Stimulated activated naive CD8-positive, alpha-beta T cell treated with anti-CD3 and anti-CD28 coated beads, Interleukin-15, amount 100 ng/mL, for 72 hours (primary cell): Measurements from ENCODE around the gene USP6NL.

Experiments
- ATAC-seq: fragments of 150-1000 bp; cut with Tn5 transposase; 2 replicates; pipeline ENCODE4 v1.10.0; 2021; ENCODE audit warnings: mild to moderate bottlenecking, moderate library complexity
- DNase-seq, 2 donors: peaks; one replicate each; pipeline ENCODE4 v3.0.0; 2021 to 2022
- H3K27ac Mint-ChIP-seq, 2 donors: one replicate each; pipeline ENCODE4 v1.8.0; 2022; ENCODE audit warnings: mild to moderate bottlenecking in 2 of 2, mixed read lengths in 2 of 2, moderate library complexity in 2 of 2
- H3K27me3 Mint-ChIP-seq: one replicate; pipeline ENCODE4 v1.8.0; 2022; ENCODE audit warnings: mixed read lengths
- H3K4me1 Mint-ChIP-seq: one replicate; pipeline ENCODE4 v1.8.0; 2022; ENCODE audit warnings: mild to moderate bottlenecking, mixed read lengths
- H3K4me3 Mint-ChIP-seq, 2 donors: one replicate each; pipeline ENCODE4 v1.8.0; 2022; ENCODE audit warnings: mild to moderate bottlenecking in 2 of 2, mixed read lengths in 2 of 2, moderate library complexity in 1 of 2
- H3K9me3 Mint-ChIP-seq, 2 donors: one replicate each; pipeline ENCODE4 v1.8.0; 2022; ENCODE audit warnings: mixed read lengths in 2 of 2

Gene USP6NL

DNA sequence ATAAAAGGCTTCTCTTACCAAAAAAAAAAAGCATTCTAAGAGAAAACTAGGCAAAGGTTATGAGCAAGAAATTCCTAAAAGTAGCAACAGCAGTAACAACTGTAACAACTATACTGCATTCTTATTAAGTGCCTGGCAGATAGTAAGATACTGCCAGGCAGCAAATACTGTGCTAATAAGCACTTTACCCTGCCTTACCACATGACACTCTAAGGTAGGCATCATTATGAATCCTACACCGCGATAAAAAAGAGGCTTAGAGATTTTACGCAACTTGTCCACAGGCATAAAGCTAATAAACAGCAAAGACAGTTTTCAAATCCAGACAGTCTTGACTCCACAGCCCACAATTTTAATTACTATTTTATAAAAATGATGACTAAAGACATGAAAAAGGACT lies 83.2 kb downstream of the USP6NL start:
- no peak for ATAC-seq
- Mint-ChIP-seq H3K4me1 (peaks cover 27% of the 10 kb centered on the region), H3K9me3 (no peaks in the 10 kb centered on the region), H3K4me3 (peak overlapping the region; percentile 67 to 71), H3K27me3 (no peaks in the 10 kb centered on the region), H3K27ac (peak overlapping the region; percentile 87 to 90)
- no peak for DNase-seq

GRCh38 chr10:11527691-11528255 lies 83.7 kb downstream of the USP6NL start:
- H3K4me3 Mint-ChIP-seq: peak overlapping the region; percentile 67 to 71
- H3K9me3 Mint-ChIP-seq: no peaks in the 10 kb centered on the region

GRCh38 chr10:11527068-11527467 lies 84.4 kb downstream of the USP6NL start:
- Mint-ChIP-seq H3K27ac (peak overlapping the region; percentile 14 to 22), H3K4me1 (peaks cover 19% of the 10 kb centered on the region), H3K4me3 (peak overlapping the region; percentile 12 to 71), H3K27me3 (no peaks in the 10 kb centered on the region), H3K9me3 (no peaks in the 10 kb centered on the region)
- DNase-seq: no peak
- no peak for ATAC-seq

More at GRCh38 chr10:11527691-11528255, 83.7 kb downstream of the USP6NL start:
- Mint-ChIP-seq H3K4me1 (peaks cover 24% of the 10 kb centered on the region), H3K27me3 (no peaks in the 10 kb centered on the region), H3K27ac (peak overlapping the region; percentile 87 to 90)
- no peak for ATAC-seq
- DNase-seq: no peak

- Mint-ChIP-seq H3K4me1 (peaks cover 17% of the 10 kb centered on the region), H3K4me3 (no peak overlapping the region), H3K27ac (no peak overlapping the region), H3K9me3 (no peaks in the 10 kb centered on the region), H3K27me3 (no peaks in the 10 kb centered on the region)
- ATAC-seq (no peak), DNase-seq (no peak)
Observed at GRCh38 chr10:11525503-11525902, 85.9 kb downstream of the USP6NL start.

DNA sequence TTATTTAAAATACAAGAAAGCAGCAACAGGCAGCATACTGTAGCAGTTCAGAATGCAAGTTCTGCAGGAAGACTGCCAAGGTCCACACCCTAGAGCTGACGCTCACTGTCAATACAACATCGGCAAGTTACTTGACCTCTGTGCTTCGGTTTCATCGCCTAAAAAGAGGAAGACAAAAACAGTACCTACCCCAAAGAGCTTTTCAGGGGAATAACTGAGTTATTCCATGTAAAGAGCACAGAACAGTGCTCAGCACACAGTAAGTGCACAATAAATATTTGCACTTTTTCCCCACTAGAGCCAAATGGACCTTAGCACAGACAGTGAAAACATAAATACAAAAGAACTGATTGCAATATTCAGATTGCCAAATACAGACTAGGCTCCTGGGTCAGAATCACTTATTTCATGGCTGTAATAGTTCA lies 88.6 kb downstream of the USP6NL start:
- no peak for DNase-seq
- H3K27me3 Mint-ChIP-seq: no peaks in the 10 kb centered on the region
- ATAC-seq: no peak
- H3K4me3 Mint-ChIP-seq: no peak overlapping the region
- H3K27ac Mint-ChIP-seq: peak overlapping the region in 1 of 2 donors; percentile 34
- no peaks in the 10 kb centered on the region for H3K9me3 Mint-ChIP-seq
- peaks cover 7% of the 10 kb centered on the region for H3K4me1 Mint-ChIP-seq

DNA sequence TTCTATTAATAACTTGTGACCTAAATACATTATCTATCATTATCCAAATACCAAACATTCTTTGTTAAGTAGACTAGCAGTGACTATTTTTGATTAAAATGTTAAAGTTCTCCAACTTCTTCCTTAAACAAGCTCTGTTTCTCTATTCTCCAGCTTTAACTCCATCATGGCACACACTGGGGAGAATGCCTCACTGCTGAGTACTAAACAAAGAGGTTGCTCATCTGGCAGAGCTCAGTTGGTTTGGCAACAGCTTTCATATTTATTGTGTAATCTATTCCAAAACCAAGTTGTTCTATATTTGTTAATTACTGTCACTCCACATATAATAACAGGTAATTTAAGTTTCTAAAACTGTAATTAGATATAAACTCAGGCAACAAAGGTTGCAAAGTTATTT lies 89.6 kb downstream of the USP6NL start:
- no peak overlapping the region for H3K27ac Mint-ChIP-seq

DNA sequence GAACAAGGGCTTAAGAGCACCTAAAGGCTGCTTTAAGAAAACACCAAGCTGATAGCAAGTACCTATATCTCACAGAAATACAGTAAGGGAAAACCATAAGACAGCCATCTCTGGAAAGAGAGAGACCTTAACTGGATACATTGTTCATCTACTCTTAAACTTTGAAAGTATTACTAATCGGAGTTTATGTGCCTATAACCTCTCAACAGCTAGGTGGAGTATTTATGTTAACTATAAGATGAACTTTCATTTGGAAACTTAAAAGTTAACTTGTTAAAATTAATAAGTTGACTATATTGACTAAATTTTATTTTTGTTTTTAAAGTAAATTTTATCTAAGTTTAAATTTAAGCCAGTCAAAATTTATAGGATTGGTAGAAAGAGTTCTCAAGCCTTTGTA lies 90.6 kb downstream of the USP6NL start:
- Mint-ChIP-seq H3K27me3 (no peaks in the 10 kb centered on the region), H3K4me3 (no peak overlapping the region), H3K4me1 (peaks cover 18% of the 10 kb centered on the region), H3K9me3 (no peaks in the 10 kb centered on the region), H3K27ac (no peak overlapping the region)
- DNase-seq (no peak), ATAC-seq (no peak)

More for the DNA sequence above, 89.6 kb downstream of the USP6NL start:
- DNase-seq: no peak
- no peak overlapping the region for H3K4me3 Mint-ChIP-seq
- H3K4me1 Mint-ChIP-seq: peaks cover 11% of the 10 kb centered on the region
- H3K27me3 Mint-ChIP-seq: no peaks in the 10 kb centered on the region
- H3K9me3 Mint-ChIP-seq: no peaks in the 10 kb centered on the region
- no peak for ATAC-seq

DNA sequence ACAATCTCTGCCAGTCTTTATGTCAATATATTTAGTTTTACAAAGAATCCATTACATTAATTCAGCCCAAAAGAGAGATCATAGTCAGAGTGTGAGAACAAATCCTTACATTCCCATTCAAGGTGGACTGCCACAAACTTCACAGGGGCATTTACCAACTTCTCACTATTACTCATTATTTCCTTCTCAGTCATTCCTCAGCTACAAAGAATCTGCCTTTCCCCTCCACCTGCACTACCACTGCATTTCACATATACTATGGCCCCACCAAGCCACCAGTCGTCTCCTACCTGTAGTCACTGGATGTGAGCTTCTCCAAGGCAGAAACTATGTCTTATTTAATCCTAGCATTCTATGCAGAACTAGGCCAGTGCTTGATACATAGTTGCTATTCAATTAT lies 94.3 kb downstream of the USP6NL start:
- Mint-ChIP-seq H3K9me3 (no peaks in the 10 kb centered on the region), H3K27me3 (no peaks in the 10 kb centered on the region), H3K4me3 (peak overlapping the region; percentile 19 to 58), H3K27ac (peak overlapping the region in 1 of 2 donors; percentile 29), H3K4me1 (peaks cover 24% of the 10 kb centered on the region)
- ATAC-seq: peak; percentile 69
- DNase-seq: peak in 1 of 2 donors; percentile 36

DNA sequence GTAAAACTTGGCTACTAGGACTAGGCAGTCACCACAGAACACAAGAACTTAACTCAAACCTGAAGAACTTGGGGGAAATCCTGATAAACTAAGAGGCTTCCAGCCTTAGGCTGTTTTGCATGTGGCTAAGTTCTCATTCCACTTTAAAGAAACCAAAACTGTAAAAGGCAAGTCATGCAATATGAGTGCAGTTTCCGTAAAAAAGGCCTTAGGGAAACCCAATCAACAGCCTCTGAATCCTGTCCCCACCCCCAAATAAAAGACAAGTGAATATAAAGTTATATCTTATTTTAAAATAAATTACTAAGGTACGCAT lies 95.1 kb downstream of the USP6NL start:
- peaks cover 24% of the 10 kb centered on the region for H3K4me1 Mint-ChIP-seq
- no peaks in the 10 kb centered on the region for H3K27me3 Mint-ChIP-seq
- peak; percentile 88 for ATAC-seq
- peak in 1 of 2 donors; percentile 21 for DNase-seq
- H3K4me3 Mint-ChIP-seq: peak overlapping the region in 1 of 2 donors; percentile 45
- H3K9me3 Mint-ChIP-seq: no peaks in the 10 kb centered on the region
- peak overlapping the region in 1 of 2 donors; percentile 34 for H3K27ac Mint-ChIP-seq

GRCh38 chr10:11515596-11516430 lies 95.6 kb downstream of the USP6NL start:
- H3K27me3 Mint-ChIP-seq: no peaks in the 10 kb centered on the region
- peak; percentile 43 to 44 for DNase-seq
- peak; percentile 79 for ATAC-seq

GRCh38 chr10:11513727-11514126 lies 97.7 kb downstream of the USP6NL start:
- no peak overlapping the region for H3K27ac Mint-ChIP-seq
- DNase-seq (no peak), ATAC-seq (no peak)
- peaks cover 24% of the 10 kb centered on the region for H3K4me1 Mint-ChIP-seq
- H3K4me3 Mint-ChIP-seq: no peak overlapping the region
- no peaks in the 10 kb centered on the region for H3K27me3 Mint-ChIP-seq
- H3K9me3 Mint-ChIP-seq: no peaks in the 10 kb centered on the region

More at GRCh38 chr10:11515596-11516430, 95.6 kb downstream of the USP6NL start:
- peak overlapping the region in 1 of 2 donors; percentile 34 for H3K27ac Mint-ChIP-seq
- H3K4me1 Mint-ChIP-seq: peaks cover 24% of the 10 kb centered on the region
- no peaks in the 10 kb centered on the region for H3K9me3 Mint-ChIP-seq
- peak overlapping the region in 1 of 2 donors; percentile 45 for H3K4me3 Mint-ChIP-seq

- H3K27ac Mint-ChIP-seq: no peak overlapping the region
- H3K27me3 Mint-ChIP-seq: no peaks in the 10 kb centered on the region
Observed at GRCh38 chr10:11512596-11512995, 98.9 kb downstream of the USP6NL start.

GRCh38 chr10:11511321-11511720 lies 100.1 kb downstream of the USP6NL start:
- Mint-ChIP-seq H3K27me3 (no peaks in the 10 kb centered on the region), H3K9me3 (no peaks in the 10 kb centered on the region), H3K27ac (no peak overlapping the region), H3K4me1 (peaks cover 10% of the 10 kb centered on the region), H3K4me3 (no peak overlapping the region)
- ATAC-seq (no peak), DNase-seq (no peak)

More at GRCh38 chr10:11512596-11512995, 98.9 kb downstream of the USP6NL start:
- no peak for ATAC-seq
- Mint-ChIP-seq H3K4me3 (no peak overlapping the region), H3K4me1 (peaks cover 23% of the 10 kb centered on the region), H3K9me3 (no peaks in the 10 kb centered on the region)
- DNase-seq: no peak

DNA sequence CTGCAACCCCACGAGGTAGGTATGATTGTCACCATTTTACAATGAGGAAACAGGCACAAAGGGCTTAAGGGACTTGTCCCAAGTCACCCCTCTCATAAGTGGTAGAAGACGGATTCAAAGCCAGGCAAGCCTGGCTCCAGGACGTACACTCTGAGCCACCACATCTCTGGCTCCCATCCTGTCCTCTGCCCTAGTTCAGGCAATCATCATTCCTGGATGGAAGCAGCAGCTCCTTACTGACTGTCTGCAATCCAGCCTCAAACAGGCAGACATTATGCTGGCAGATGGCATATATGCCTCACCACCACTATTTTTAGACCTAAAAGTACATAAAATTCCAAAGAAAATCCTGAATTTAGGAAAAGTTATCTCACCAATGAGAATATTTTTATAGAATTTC lies 100.7 kb downstream of the USP6NL start:
- ATAC-seq: no peak
- no peak for DNase-seq
- Mint-ChIP-seq H3K9me3 (no peaks in the 10 kb centered on the region), H3K27me3 (no peaks in the 10 kb centered on the region), H3K4me3 (no peak overlapping the region), H3K4me1 (peaks cover 9% of the 10 kb centered on the region), H3K27ac (no peak overlapping the region)

DNA sequence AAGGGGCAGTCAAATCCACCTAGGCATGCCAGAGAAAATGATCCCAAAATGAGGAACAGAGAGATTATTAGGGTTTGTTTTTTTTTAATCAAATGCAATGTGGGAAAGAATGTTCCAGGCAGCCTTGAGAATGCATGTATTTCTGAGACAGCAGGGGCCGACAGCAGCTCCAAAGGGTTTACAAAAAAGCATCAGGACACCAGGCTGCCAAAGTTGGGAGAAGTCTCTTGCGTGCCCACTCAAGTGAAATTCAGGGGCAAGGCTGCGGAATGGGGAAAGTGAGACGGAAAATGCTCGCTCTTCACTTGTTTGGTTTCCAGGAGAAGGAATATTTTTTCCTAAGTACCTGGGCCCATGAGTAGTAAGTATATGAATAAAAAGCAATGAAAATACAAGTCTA lies 101.2 kb downstream of the USP6NL start:
- H3K27me3 Mint-ChIP-seq: no peaks in the 10 kb centered on the region
- ATAC-seq (no peak), DNase-seq (no peak)
- no peak overlapping the region for H3K4me3 Mint-ChIP-seq
- H3K27ac Mint-ChIP-seq: no peak overlapping the region
- peaks cover 8% of the 10 kb centered on the region for H3K4me1 Mint-ChIP-seq
- no peaks in the 10 kb centered on the region for H3K9me3 Mint-ChIP-seq

GRCh38 chr10:11509036-11509435 lies 102.4 kb downstream of the USP6NL start:
- no peak for ATAC-seq
- H3K27ac Mint-ChIP-seq: no peak overlapping the region
- H3K9me3 Mint-ChIP-seq: no peaks in the 10 kb centered on the region
- DNase-seq: no peak
- H3K4me1 Mint-ChIP-seq: peaks cover 12% of the 10 kb centered on the region
- no peak overlapping the region for H3K4me3 Mint-ChIP-seq
- no peaks in the 10 kb centered on the region for H3K27me3 Mint-ChIP-seq
